Renal pelvis (tissue), 4 donors: ENCODE data around the gene GCNT1. TPM values are rescaled to one million over a fixed set of nuclear protein-coding genes. Genes with fewer than 3 reads are reported as not detected.
"Not testable (repeated sequence)": the region's sequence is repeated elsewhere in the genome, so short reads cannot be mapped to it uniquely, and the experiment has no call there.

Experiments
- DNase-seq: peaks from one replicate; pipeline ENCODE4 v3.0.0-alpha.2; 2013
- polyA plus RNA-seq, 3 donors: library from polyadenylated mRNA; unstranded; fragments of 120-200 nt; gene quantifications; one replicate each; pipeline ENCODE4 v1.2.1, GENCODE V29; 2013; ENCODE audit not compliant: insufficient read length in 3 of 3

Gene GCNT1
- polyA plus RNA-seq, 3 donors = 3.7 to 5.6 (median 4.5) TPM

DNA sequence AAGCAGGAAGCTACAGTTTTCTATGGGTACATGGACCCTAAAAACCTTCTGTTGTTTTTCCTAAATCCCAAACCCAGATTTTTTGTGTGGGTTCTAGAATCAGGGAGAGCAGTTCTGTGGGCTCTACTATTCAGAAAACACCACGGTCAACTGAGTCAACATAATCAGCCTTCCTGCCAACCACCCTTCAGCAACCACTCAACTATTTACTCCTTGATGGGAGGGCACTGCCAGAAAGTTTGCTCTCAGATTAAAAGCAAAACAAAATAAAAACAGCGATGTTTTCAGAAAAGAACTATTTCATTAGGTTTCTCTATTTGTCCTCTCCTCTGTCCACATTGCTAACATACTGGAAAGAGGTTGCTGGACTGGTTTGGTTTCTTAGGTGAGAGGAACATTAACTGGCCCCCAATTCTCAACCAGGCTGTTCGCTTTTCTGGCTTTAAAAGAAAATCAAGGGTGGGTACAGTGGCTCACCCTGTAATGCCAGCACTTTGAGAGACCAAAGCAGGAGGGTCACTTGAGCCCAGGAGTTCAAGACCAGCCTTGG is 72.3 kb downstream of the GCNT1 start:
- DNase-seq = no peak

DNA sequence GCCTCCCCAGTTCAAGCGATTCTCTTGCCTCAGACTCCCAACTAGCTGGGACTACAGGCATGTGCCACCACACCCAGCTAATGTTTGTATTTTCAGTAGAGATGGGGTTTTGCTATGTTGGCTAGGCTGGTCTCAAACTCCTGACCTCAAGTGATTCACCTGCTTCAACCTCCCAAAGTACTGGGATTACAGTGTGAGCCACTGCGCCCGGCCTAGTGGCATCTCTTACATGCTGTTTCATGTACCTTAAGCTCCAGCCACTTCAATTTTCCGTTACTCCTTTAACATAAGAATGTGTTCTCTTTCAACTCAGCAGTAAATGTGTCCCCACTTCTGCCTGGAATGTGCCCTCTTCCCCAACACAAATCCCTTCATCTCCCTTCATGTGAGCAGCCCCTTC is 73.9 kb downstream of the GCNT1 start:
- not testable (repeated sequence) for DNase-seq

GRCh38 chr9:76534026-76534425 is 75.0 kb downstream of the GCNT1 start:
- no peak for DNase-seq

- DNase-seq = no peak
Observed at GRCh38 chr9:76537150-76537646, 78.2 kb downstream of the GCNT1 start.

DNA sequence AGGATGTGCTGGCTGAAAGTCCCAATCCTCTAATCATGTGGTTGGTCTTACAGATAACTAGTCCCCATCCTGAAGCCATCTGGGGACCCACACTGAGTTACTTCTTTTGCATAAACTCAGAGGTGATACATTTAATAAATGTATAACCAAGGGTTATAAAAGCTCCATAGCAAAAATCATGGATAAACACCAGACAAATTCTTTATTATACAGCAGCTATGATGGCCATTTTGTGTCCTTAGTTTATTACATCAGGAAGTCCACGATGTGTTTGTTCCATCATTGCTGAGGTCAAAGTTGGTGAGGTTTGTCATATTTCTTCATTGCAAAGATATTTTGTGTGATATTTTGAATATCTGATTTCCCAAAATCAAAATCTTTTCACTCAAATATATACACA is 80.2 kb downstream of the GCNT1 start:
- DNase-seq = no peak

DNA sequence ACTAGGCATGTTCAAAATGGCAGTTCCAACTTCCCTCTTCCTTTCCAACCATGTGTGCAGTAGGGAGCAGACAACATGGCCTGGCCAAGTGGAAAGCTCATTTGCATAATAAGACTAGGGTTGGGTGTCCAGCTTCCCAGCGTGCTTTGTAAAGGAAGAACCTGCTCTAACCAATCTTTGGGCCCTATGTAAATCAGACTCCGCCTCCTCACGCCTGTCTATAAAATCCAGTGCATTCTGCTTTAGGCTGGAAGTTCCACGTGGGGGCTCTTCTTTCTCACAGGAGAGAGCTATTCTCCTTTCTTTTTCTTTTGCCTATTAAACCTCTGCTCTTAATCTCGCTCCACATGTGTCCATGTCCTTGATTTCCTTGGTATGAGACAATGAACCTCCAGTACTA is 83.4 kb downstream of the GCNT1 start:
- DNase-seq = no peak

- no peak for DNase-seq
Observed at GRCh38 chr9:76545191-76545590, 86.2 kb downstream of the GCNT1 start.

- no peak for DNase-seq
Observed at GRCh38 chr9:76552181-76552580, 93.2 kb downstream of the GCNT1 start.

GRCh38 chr9:76552751-76553455 is 93.9 kb downstream of the GCNT1 start:
- DNase-seq = no peak

GRCh38 chr9:76553680-76554079 is 94.7 kb downstream of the GCNT1 start:
- DNase-seq = no peak

Other genes starting within 250 kb of the GCNT1 start
- 10 to 100 TPM; 20.4 to 26.4 (median 21.9) TPM for gene RFK, start 64.8 kb upstream of the GCNT1 start, polyA plus RNA-seq